Hepatocyte (in vitro differentiated cells): ENCODE measurements around the gene MGAT5B. TPM values are rescaled to one million over a fixed set of nuclear protein-coding genes. Genes with fewer than 3 reads are reported as not detected.
"Not testable (repeated sequence)": the region's sequence is repeated elsewhere in the genome, so short reads cannot be mapped to it uniquely, and the experiment has no call there.

ENCODE experiments used
- DNase-seq: peaks from one replicate; pipeline ENCODE4 v3.0.0-alpha.2; 2016; ENCODE audit warnings: low spot score
- H2AFZ ChIP-seq: fragments of 200-600 bp; sonication (generic); 2 replicates; pipeline ENCODE4 v1.6.0; 2016; ENCODE audit warnings: antibody characterized with exemption, mild to moderate bottlenecking
- H3K27ac ChIP-seq: fragments of 200-600 bp; sonication (generic); 2 replicates; pipeline ENCODE4 v1.5.1; 2016; ENCODE audit warnings: mild to moderate bottlenecking
- H3K27me3 ChIP-seq: fragments of 200-600 bp; sonication (generic); 2 replicates; pipeline ENCODE4 v1.6.1; 2016
- H3K36me3 ChIP-seq: fragments of 200-600 bp; sonication (generic); replicated peaks from 2 replicates; pipeline ENCODE4 v1.5.1; 2016; ENCODE audit warnings: low read depth; ENCODE audit not compliant: insufficient read depth
- H3K4me1 ChIP-seq: fragments of 200-600 bp; sonication (generic); 2 replicates; pipeline ENCODE4 v1.5.1; 2016; ENCODE audit warnings: mild to moderate bottlenecking, moderate library complexity; ENCODE audit not compliant: insufficient read depth
- H3K4me2 ChIP-seq: fragments of 200-600 bp; sonication (generic); 2 replicates; pipeline ENCODE4 v1.6.0; 2016
- H3K4me3 ChIP-seq: fragments of 200-600 bp; sonication (generic); 2 replicates; pipeline ENCODE4 v1.5.1; 2016; ENCODE audit warnings: mild to moderate bottlenecking
- H3K79me2 ChIP-seq: fragments of 200-600 bp; sonication (generic); 2 replicates; pipeline ENCODE4 v1.6.0; 2017; ENCODE audit warnings: mild to moderate bottlenecking
- H3K9me2 ChIP-seq: fragments of 200-600 bp; sonication (generic); replicated peaks from 2 replicates; pipeline ENCODE4 v1.6.0; 2017; ENCODE audit warnings: mild to moderate bottlenecking; ENCODE audit not compliant: insufficient read depth
- H3K9me3 ChIP-seq: fragments of 200-600 bp; sonication (generic); 2 replicates; pipeline ENCODE4 v1.5.1; 2016; ENCODE audit warnings: low read depth, mild to moderate bottlenecking
- H4K20me1 ChIP-seq: fragments of 200-600 bp; sonication (generic); 2 replicates; pipeline ENCODE4 v1.6.0; 2016; ENCODE audit warnings: mild to moderate bottlenecking; ENCODE audit not compliant: insufficient read depth, poor library complexity, severe bottlenecking
- CTCF ChIP-seq: fragments of 200-600 bp; sonication (generic); IDR thresholded peaks from 2 replicates; pipeline ENCODE4 v1.5.1; 2016; ENCODE audit warnings: antibody characterized with exemption, mild to moderate bottlenecking; ENCODE audit not compliant: poor library complexity
- EZH2 ChIP-seq: fragments of 200-600 bp; sonication (generic); IDR thresholded peaks from 2 replicates; pipeline ENCODE4 v1.6.1; 2016; ENCODE audit warnings: antibody characterized with exemption, mild to moderate bottlenecking, borderline replicate concordance
- EZH2phosphoT487 ChIP-seq: fragments of 200-600 bp; sonication (generic); IDR thresholded peaks from one replicate; pipeline ENCODE4 v1.6.1; 2018; ENCODE audit warnings: antibody characterized with exemption, mild to moderate bottlenecking, low read depth, moderate library complexity; ENCODE audit not compliant: unreplicated experiment, severe bottlenecking
- WGBS: methylation state at CpG from one replicate; pipeline ENCODE4 v1.1.6; 2016; ENCODE audit warnings: low lambda C conversion rate; ENCODE audit errors: missing lambda C conversion rate; 5-methylcytosine and 5-hydroxymethylcytosine counted together
- polyA plus RNA-seq: library from polyadenylated mRNA; unstranded; fragments of >200 nt; fragmentation: Nextera tagmentation; extraction: Ambion mirVana; gene quantifications from 2 replicates; pipeline ENCODE4 v1.2.1, GENCODE V29; 2016
- total RNA-seq: library from RNA; depleted of rRNA; stranded (reverse); fragments of >200 nt; gene quantifications from 2 replicates; pipeline ENCODE4 v1.2.3, GENCODE V29; 2014

Gene MGAT5B
- total and polyA plus RNA-seq, 2 experiments from 2014 or later: 0.89 to 1.1 TPM

GRCh38 chr17:76973040-76973439 is 104.8 kb downstream of the MGAT5B start:
- Histone ChIP-seq H3K36me3 (no peaks in the 10 kb centered on the region), H3K27me3 (peaks cover 26% of the 10 kb centered on the region), H3K79me2 (no peaks in the 10 kb centered on the region), H3K9me2 (no peaks in the 10 kb centered on the region), H3K4me3 (no peak overlapping the region), H3K9me3 (no peaks in the 10 kb centered on the region), H3K4me2 (no peak overlapping the region), H4K20me1 (no peaks in the 10 kb centered on the region), H2AFZ (no peak overlapping the region), H3K27ac (no peak overlapping the region), H3K4me1 (peaks cover 10% of the 10 kb centered on the region)
- TF ChIP-seq EZH2phosphoT487: no peak
- no peak for TF ChIP-seq EZH2
- TF ChIP-seq CTCF: no peak
- WGBS: 91% methylated on average over 8 of the region's 8 CpGs
- DNase-seq: no peak

- H3K27me3 ChIP-seq: peaks cover 12% of the 10 kb centered on the region
- no peak overlapping the region for H2AFZ ChIP-seq
- TF ChIP-seq EZH2phosphoT487 (no peak), EZH2 (no peak), CTCF (no peak)
- H3K4me1 ChIP-seq: no peaks in the 10 kb centered on the region
- no peak overlapping the region for H3K27ac ChIP-seq
- H4K20me1 ChIP-seq: no peaks in the 10 kb centered on the region
- no peak for DNase-seq
- H3K4me3 ChIP-seq: no peak overlapping the region
- H3K4me2 ChIP-seq: no peak overlapping the region
- H3K9me2 ChIP-seq: no peaks in the 10 kb centered on the region
- 75% methylated on average over 3 of the region's 3 CpGs for WGBS
- H3K79me2 ChIP-seq: no peaks in the 10 kb centered on the region
- no peaks in the 10 kb centered on the region for H3K9me3 ChIP-seq
- no peaks in the 10 kb centered on the region for H3K36me3 ChIP-seq
Observed at GRCh38 chr17:76974721-76975120, 106.5 kb downstream of the MGAT5B start.

DNA sequence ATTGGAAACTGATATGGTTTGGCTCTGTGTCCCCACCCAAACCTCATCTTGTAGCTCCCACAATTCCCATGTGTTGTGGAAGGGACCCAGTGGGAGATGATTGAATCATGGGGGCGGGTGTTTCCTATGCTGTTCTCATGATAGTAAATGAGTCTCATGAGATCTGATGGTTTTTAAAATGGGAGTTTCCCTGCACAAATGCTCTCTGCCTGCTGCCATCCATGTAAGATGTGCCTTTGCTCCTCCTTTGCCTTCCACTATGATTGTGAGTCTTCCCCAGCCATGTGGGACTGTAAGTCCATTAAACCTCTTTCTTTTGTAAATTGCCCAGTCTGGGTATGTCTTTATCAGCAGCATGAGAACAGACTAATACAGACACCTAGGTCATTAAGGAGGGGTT is 109.8 kb downstream of the MGAT5B start:
- H3K9me3 ChIP-seq, H3K27me3 ChIP-seq, H3K4me1 ChIP-seq, H2AFZ ChIP-seq, H3K9me2 ChIP-seq, H3K27ac ChIP-seq, H3K4me2 ChIP-seq, H4K20me1 ChIP-seq, H3K36me3 ChIP-seq, DNase-seq, H3K79me2 ChIP-seq, H3K4me3 ChIP-seq: not testable (repeated sequence)
- WGBS: 86% methylated on average over 1 of the region's 1 CpG

GRCh38 chr17:76981545-76982295 is 113.5 kb downstream of the MGAT5B start:
- Histone ChIP-seq H3K27ac (no peak overlapping the region), H3K79me2 (no peaks in the 10 kb centered on the region), H3K9me2 (no peaks in the 10 kb centered on the region), H3K4me2 (no peak overlapping the region), H3K4me1 (no peaks in the 10 kb centered on the region), H3K4me3 (no peak overlapping the region), H3K27me3 (no peaks in the 10 kb centered on the region), H3K9me3 (no peaks in the 10 kb centered on the region), H3K36me3 (no peaks in the 10 kb centered on the region), H4K20me1 (no peaks in the 10 kb centered on the region), H2AFZ (no peak overlapping the region)
- TF ChIP-seq EZH2phosphoT487 (no peak), CTCF (no peak), EZH2 (no peak)
- DNase-seq: no peak
- 85% methylated on average over 15 of the region's 15 CpGs for WGBS
